ENCODE data around the gene HNRNPUL1. TPM values are rescaled to one million over a fixed set of nuclear protein-coding genes. Genes with fewer than 3 reads are reported as not detected.

The HNRNPUL1 gene
- total and polyA plus RNA-seq, 4 experiments from 2014 or later = 37.8 to 300 (median 205) TPM

DNA sequence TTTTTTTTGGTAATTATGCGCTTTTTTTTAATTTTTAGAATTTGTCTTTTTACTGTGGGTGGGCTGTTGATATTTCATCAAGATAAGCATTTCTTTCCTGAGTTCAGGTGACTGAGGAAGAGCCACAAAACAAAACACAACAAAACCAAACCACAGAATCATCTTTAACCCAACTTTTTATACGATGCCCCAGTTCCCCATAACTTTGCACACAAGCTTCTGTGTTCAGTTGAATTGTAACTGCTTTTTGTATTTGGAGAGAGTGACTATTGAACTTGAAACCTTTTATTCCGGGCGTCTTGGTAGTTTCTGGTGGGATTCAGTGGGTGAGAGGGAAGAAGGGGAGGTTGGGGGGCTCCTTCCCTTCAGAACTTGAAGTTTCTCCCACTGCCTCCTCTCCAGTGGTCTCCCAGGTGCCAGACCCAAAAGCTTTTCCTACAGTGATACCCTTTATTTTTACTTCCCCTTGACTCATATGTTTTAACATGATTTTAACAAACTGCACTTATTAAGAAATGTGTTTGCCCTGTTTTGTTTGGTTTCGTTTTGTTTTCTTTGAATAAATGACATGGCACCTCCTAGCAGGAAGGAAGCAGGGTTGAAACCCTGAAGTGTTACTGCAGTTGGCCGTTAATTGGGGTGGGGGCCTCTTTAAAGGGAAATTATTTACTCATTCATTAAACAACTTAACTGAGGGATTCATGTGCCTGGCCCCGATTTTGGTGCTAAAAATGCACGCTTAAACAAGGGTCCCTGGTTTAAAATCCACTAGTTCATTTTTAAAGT is 43.1 kb downstream of the HNRNPUL1 start:
- POLR2A ChIA-PET (ENCODE audit: partially characterized antibody) = interaction anchor here (0.6 to 26.9 kb wide), 26 partner anchors 9 to 644 kb away, joined by 3 to 711 read pairs (median 5); partner anchors contain the start of genes B3GNT8, B9D2, CYP2S1 and DMAC2

DNA sequence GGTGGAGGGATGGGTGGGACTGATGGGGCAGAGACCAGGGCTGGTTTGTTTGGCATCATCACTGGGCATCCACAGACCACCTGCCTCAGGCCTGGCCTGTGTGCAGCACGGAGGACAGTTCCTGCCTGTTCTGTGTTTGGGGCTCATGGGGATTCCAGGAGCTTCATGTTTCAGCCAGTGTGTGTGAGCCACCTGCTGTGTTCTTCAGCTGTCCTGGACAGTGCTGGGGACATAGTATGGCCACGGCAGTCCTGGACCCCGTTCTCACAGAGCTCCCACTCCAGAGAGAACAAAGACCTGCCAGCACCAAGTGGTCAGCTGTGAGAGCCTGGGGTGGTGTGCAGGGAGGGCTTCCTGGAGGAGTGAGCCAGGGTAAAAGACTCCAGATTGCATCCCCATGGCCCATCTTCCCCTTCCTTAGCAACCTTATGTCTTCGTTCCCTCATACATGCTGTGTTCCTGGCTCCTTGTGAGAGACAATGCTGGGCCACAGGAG is 43.8 kb downstream of the HNRNPUL1 start:
- Mint-ChIP-seq H3K27ac (peak overlapping the region; percentile 97 to 100 (median 99)), H3K9me3 (peaks cover 0 to 14% (median 0%) of the 10 kb centered on the region in 8 donors), H3K27me3 (no peaks in the 10 kb centered on the region), H3K36me3 (peaks cover 32 to 74% of the 10 kb centered on the region in 2 donors), H3K4me1 (peaks cover 52 to 98% (median 78%) of the 10 kb centered on the region in 4 donors), H3K4me3 (peak overlapping the region; percentile 96 to 100 (median 97))
- H3K36me3 ChIP-seq (ENCODE audit: insufficient read depth, low read length) = peaks cover 35% of the 10 kb centered on the region
- no peaks in the 10 kb centered on the region for H3K27me3 ChIP-seq (ENCODE audit: insufficient read depth, low read length)
- peak overlapping the region; percentile 47 to 54 for H3K4me3 ChIP-seq (ENCODE audit: low read length in 2 of 2)
- H3K4me1 ChIP-seq (ENCODE audit: insufficient read depth, low read length) = peaks cover 89% of the 10 kb centered on the region
- intact Hi-C loops (cut with micrococcal nuclease) = loop anchor here (1.0 to 5.0 kb wide), 8 partner anchors 8 to 645 kb away; no protein-coding TSS in a partner anchor
- CTCF ChIA-PET (ENCODE audit: partially characterized antibody) = interaction anchor here (0.9 to 12.4 kb wide), 19 partner anchors 12 to 646 kb away, joined by 3 to 165 read pairs (median 6); partner anchors contain the start of genes B9D2, HNRNPUL1 and TGFB1
- H3K27ac ChIP-seq (ENCODE audit: low read depth, low read length) = peak overlapping the region; percentile 92
- POLR2A ChIA-PET (ENCODE audit: partially characterized antibody) = interaction anchor here (0.6 to 26.9 kb wide), 27 partner anchors 10 to 1022 kb away, joined by 3 to 711 read pairs (median 7); partner anchors contain the start of genes ACTMAP, B3GNT8, B9D2 and CYP2S1
- H3K9me3 ChIP-seq (ENCODE audit: control insufficient read depth in 1 of 2, low read length in 2 of 2) = no peaks in the 10 kb centered on the region
- peak in 1 of 5 donors; percentile 45 for DNase-seq

More for the DNA sequence above, 43.1 kb downstream of the HNRNPUL1 start:
- H3K9me3 ChIP-seq (ENCODE audit: control insufficient read depth in 1 of 2, low read length in 2 of 2) = no peaks in the 10 kb centered on the region
- H3K27me3 Mint-ChIP-seq = no peaks in the 10 kb centered on the region
- peak overlapping the region; percentile 97 to 100 (median 99) for H3K27ac Mint-ChIP-seq
- CTCF ChIA-PET (ENCODE audit: partially characterized antibody) = interaction anchor here (0.8 to 12.4 kb wide), 16 partner anchors 11 to 332 kb away, joined by 3 to 165 read pairs (median 6); partner anchors contain the start of genes B9D2, HNRNPUL1 and TGFB1
- peaks cover 28% of the 10 kb centered on the region for H3K36me3 ChIP-seq (ENCODE audit: insufficient read depth, low read length)
- peak overlapping the region; percentile 47 to 54 for H3K4me3 ChIP-seq (ENCODE audit: low read length in 2 of 2)
- H3K4me1 Mint-ChIP-seq = peaks cover 53 to 98% (median 81%) of the 10 kb centered on the region in 4 donors
- peaks cover 37 to 75% of the 10 kb centered on the region in 2 donors for H3K36me3 Mint-ChIP-seq
- peak overlapping the region; percentile 92 for H3K27ac ChIP-seq (ENCODE audit: low read depth, low read length)
- H3K9me3 Mint-ChIP-seq = peaks cover 0 to 12% (median 0%) of the 10 kb centered on the region in 8 donors
- no peaks in the 10 kb centered on the region for H3K27me3 ChIP-seq (ENCODE audit: insufficient read depth, low read length)
- H3K4me1 ChIP-seq (ENCODE audit: insufficient read depth, low read length) = peaks cover 89% of the 10 kb centered on the region
- peak; percentile 57 to 78 (median 74) for DNase-seq
- intact Hi-C loops (cut with micrococcal nuclease) = loop anchor here (5.0 kb wide), 1 partner anchor 165 kb away; no protein-coding TSS in a partner anchor
- peak overlapping the region; percentile 80 to 100 (median 97) for H3K4me3 Mint-ChIP-seq

DNA sequence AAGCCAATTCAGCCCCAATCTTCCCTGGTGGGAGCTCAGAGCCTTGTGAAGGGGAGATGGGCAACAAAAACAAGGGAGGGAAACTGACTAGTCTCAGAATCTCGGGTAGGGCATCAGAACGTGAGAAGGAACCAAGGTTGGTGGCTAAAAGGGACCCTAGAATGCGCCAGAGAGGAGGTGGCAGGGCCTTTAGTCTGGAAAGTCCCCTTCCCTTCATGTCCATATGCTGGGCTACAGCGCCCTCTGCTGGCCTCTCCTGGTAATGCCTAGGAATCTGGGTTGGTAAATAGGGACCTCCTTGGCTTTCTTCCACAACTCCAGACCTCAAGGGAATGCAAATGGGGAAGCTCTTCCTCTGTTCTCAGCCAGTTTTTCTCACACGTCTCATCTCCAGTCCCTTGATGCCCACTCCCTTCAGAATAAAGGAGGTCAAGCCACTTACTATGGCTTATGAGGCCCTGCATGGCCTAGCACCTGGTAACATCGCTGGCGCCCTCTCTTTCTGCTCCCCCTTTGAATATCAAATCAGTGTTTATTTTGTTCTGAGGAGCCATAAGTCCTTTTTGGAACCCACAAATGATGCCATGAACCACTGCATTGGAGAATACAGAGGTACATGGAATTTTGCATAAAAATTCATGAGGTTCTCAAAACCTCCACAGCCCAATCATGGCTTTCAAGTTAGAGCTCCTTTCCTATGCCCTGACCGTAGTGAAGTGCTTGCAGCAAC is 44.4 kb downstream of the HNRNPUL1 start:
- peaks cover 88% of the 10 kb centered on the region for H3K4me1 ChIP-seq (ENCODE audit: insufficient read depth, low read length)
- H3K4me3 Mint-ChIP-seq = peak overlapping the region; percentile 96 to 100 (median 97)
- H3K27me3 ChIP-seq (ENCODE audit: insufficient read depth, low read length) = no peaks in the 10 kb centered on the region
- H3K36me3 ChIP-seq (ENCODE audit: insufficient read depth, low read length) = peaks cover 39% of the 10 kb centered on the region
- peaks cover 33 to 74% of the 10 kb centered on the region in 2 donors for H3K36me3 Mint-ChIP-seq
- no peaks in the 10 kb centered on the region for H3K9me3 ChIP-seq (ENCODE audit: control insufficient read depth in 1 of 2, low read length in 2 of 2)
- no peaks in the 10 kb centered on the region for H3K27me3 Mint-ChIP-seq
- H3K9me3 Mint-ChIP-seq = peaks cover 0 to 14% (median 0%) of the 10 kb centered on the region in 8 donors
- H3K27ac ChIP-seq (ENCODE audit: low read depth, low read length) = peak overlapping the region; percentile 92
- peak; percentile 87 to 93 (median 90) for DNase-seq
- H3K4me1 Mint-ChIP-seq = peaks cover 55 to 98% (median 79%) of the 10 kb centered on the region in 4 donors
- intact Hi-C loops (cut with micrococcal nuclease) = loop anchor here (1.0 to 5.0 kb wide), 8 partner anchors 8 to 646 kb away; no protein-coding TSS in a partner anchor
- peak overlapping the region; percentile 97 to 100 (median 99) for H3K27ac Mint-ChIP-seq
- H3K4me3 ChIP-seq (ENCODE audit: low read length in 2 of 2) = peak overlapping the region; percentile 82 to 98
- ChIA-PET POLR2A (ENCODE audit: partially characterized antibody) (interaction anchor here (0.6 to 26.9 kb wide), 25 partner anchors 11 to 1023 kb away, joined by 3 to 711 read pairs (median 7); partner anchors contain the start of genes ACTMAP, B3GNT8, B9D2 and CYP2S1), CTCF (ENCODE audit: partially characterized antibody) (interaction anchor here (0.8 to 12.4 kb wide), 27 partner anchors 8 to 647 kb away, joined by 3 to 165 read pairs (median 4); partner anchors contain the start of genes B9D2, HNRNPUL1 and TGFB1)

DNA sequence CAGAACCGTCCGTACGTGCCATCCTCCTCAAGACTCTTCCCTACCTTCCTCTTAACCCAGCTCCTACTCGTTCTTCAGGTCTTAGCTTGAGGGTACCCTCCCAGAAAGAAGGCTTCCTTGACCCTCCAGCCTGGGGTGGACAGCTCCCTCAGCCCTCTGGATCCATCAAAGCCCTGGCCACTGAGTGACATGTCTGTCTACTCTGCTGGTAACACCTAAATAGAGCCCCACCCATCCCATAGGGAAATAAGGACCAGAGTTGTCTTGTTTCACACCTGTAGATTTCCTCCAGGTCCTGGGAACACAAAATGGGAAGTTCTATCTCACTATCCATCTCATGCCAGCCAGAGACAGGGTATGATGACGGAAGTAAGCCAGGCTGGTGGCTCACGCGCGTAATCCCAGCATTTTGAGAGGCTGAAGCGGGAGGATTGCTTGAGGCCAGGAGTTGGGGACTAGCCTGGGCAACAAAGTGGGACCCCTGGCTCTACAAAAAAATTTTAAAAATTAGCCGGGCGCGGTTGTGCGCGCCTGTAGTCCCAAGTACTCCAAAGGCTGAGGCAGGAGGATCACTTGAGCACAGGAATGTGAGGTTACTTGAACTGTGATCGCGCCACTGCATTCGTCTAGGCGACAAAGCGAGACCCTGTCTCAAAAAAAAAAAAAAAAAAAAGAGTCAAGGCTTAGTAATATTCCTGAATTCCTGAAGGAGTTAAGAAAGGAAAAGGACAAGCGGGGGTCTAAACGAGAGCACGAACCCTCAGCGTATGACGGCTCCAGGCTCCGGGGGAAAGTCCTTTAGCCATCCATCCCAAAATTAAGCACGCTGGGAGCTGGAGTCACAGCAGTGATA is 45.2 kb downstream of the HNRNPUL1 start:
- Mint-ChIP-seq H3K27me3 (no peaks in the 10 kb centered on the region), H3K27ac (peak overlapping the region; percentile 97 to 100 (median 99)), H3K9me3 (peaks cover 0 to 14% (median 0%) of the 10 kb centered on the region in 8 donors), H3K4me3 (peak overlapping the region; percentile 96 to 100 (median 97)), H3K36me3 (peaks cover 25 to 71% of the 10 kb centered on the region in 2 donors), H3K4me1 (peaks cover 50 to 92% (median 75%) of the 10 kb centered on the region in 4 donors)
- Histone ChIP-seq H3K4me1 (ENCODE audit: insufficient read depth, low read length) (peaks cover 84% of the 10 kb centered on the region), H3K27ac (ENCODE audit: low read depth, low read length) (peak overlapping the region; percentile 92), H3K9me3 (ENCODE audit: control insufficient read depth in 1 of 2, low read length in 2 of 2) (no peaks in the 10 kb centered on the region), H3K36me3 (ENCODE audit: insufficient read depth, low read length) (peaks cover 34% of the 10 kb centered on the region), H3K4me3 (ENCODE audit: low read length in 2 of 2) (peak overlapping the region; percentile 82 to 98), H3K27me3 (ENCODE audit: insufficient read depth, low read length) (no peaks in the 10 kb centered on the region)
- ChIA-PET POLR2A (ENCODE audit: partially characterized antibody) (interaction anchor here (0.8 to 26.9 kb wide), 19 partner anchors 10 to 575 kb away, joined by 3 to 711 read pairs (median 8); partner anchors contain the start of genes ACTMAP, B3GNT8, B9D2 and HNRNPUL1), CTCF (ENCODE audit: partially characterized antibody) (interaction anchor here (0.6 to 12.4 kb wide), 26 partner anchors 9 to 648 kb away, joined by 3 to 165 read pairs (median 5); partner anchors contain the start of genes B9D2, HNRNPUL1 and TGFB1)
- intact Hi-C loops (cut with micrococcal nuclease) = loop anchor here (1.0 to 5.0 kb wide), 6 partner anchors 19 to 647 kb away; partner anchors contain the start of genes BCKDHA and EXOSC5
- DNase-seq = peak in 1 of 5 donors; percentile 46

DNA sequence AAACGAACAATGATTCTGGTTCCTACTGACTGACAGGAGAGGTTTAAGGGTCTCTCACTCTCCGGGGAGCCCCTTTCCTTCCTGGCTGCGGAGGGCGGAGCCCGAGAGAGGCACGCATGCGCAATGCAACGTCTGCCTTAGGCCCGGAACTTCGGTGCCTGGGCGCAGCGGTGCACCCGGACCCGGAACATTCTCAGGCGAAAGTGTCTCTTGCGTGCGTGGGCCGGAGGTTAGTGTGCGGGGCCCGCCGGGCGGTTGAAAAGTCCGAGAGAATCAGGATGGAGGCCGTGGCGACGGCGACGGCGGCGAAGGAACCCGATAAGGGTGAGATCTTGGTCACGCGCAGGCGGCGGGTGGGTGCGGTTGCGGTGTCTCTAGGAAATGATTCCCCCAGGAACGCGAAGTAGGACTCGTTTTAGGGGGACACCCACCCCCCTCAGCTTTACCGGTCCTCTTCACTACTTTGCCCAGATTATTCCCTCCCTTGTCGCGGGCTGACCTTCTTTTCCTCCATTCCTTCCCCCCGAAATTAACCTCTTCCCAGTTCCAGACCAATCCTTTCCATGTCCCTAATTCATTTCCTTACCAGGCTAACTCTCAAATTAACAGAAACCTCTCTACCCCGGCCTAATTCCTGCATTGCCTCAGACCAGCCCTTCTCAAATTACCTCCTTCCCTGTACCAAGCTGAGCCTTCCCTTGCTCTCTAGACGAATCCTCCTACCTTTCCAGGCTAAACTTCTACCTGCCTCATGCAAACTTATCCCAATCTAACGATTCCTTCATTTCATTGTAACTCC is 46.1 kb downstream of the HNRNPUL1 start, which contains the start of gene CCDC97:
Gene CCDC97, plus strand, starts transcription at position 140 of the 799 bp plus-strand sequence. Its CDS starts 139 bp downstream, at position 279.
- ChIA-PET CTCF (ENCODE audit: partially characterized antibody) (interaction anchor here (0.6 to 4.4 kb wide), 5 partner anchors 42 to 491 kb away, joined by 3 to 101 read pairs (median 5); no protein-coding TSS in a partner anchor), POLR2A (ENCODE audit: partially characterized antibody) (interaction anchor here (0.8 to 26.9 kb wide), 13 partner anchors 9 to 574 kb away, joined by 3 to 711 read pairs (median 13); partner anchors contain the start of genes B3GNT8, B9D2, DMAC2 and HNRNPUL1)
- intact Hi-C loops (cut with micrococcal nuclease) = loop anchor here (1.0 to 2.0 kb wide), 3 partner anchors 19 to 87 kb away; partner anchors contain the start of genes BCKDHA and EXOSC5
- peak; percentile 86 to 92 (median 89) for DNase-seq
- Mint-ChIP-seq H3K36me3 (peaks cover 17 to 65% of the 10 kb centered on the region in 2 donors), H3K4me1 (peaks cover 43 to 86% (median 68%) of the 10 kb centered on the region in 4 donors), H3K27me3 (no peaks in the 10 kb centered on the region), H3K27ac (peak within 1 kb of the TSS; percentile 97 to 100 (median 99)), H3K4me3 (peak within 1 kb of the TSS; percentile 96 to 100 (median 97)), H3K9me3 (peaks cover 0 to 14% (median 0%) of the 10 kb centered on the region in 8 donors)
- Histone ChIP-seq H3K27ac (ENCODE audit: low read depth, low read length) (peak within 1 kb of the TSS; percentile 92), H3K27me3 (ENCODE audit: insufficient read depth, low read length) (no peaks in the 10 kb centered on the region), H3K4me3 (ENCODE audit: low read length in 2 of 2) (peak within 1 kb of the TSS; percentile 82 to 98), H3K36me3 (ENCODE audit: insufficient read depth, low read length) (peaks cover 25% of the 10 kb centered on the region), H3K9me3 (ENCODE audit: control insufficient read depth in 1 of 2, low read length in 2 of 2) (no peaks in the 10 kb centered on the region), H3K4me1 (ENCODE audit: insufficient read depth, low read length) (peaks cover 76% of the 10 kb centered on the region)

Data from CD4-positive, alpha-beta memory T cell (primary cell).